Measurements from ENCODE around the gene UGT1A4.

The UGT1A4 gene

DNA sequence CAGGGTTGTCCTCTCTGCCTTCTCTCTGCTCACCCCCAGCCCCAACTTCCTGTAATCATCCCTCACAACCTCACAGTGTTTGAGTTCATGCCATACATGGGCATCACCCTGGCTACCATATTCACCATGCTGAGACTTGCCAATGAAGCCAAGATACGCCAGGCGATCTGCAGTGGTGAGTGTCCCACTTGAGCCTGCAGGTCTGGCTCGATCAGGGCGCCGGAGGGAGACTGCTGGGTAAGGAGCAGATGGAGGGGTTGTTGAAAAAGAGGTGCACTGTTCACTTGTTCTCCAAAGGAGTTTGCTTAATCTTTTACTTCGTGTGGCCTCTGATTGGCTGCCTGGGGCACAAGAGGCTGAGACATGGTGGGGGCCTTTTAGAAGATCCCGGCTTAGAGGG, 74.2 kb downstream of the UGT1A4 start:
- no peak for DNase-seq

DNA sequence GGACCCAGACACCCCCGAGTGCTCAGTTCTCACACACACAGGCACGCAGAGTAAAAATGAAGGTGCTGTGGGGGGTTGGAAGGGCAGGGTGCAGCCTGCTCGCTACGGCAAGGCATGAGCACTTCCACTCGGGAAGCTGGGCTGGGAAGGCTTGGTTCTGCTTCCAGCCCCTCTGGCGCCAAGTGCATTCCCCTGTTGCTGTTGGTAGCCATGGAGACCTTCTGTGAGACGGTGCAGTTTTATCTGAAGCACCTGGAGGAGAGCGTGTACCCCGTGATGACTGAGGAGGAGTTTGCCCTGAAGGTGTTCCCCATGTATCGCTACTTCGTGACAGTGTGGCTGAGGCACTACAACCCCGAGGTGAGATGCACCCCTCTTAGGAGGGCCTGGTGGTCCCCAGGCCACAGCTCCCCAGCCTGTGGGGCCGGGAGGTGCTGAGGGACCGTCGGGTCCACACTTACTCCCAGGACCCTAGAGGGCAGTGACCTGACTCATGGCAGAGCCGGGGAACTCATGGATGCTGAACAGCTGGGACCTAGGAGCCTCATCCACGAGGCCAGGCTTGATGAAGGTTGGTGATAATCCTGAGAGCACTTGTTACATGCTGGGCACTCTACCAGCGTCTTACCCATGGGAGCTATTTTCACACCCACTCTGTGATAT, 75.1 kb downstream of the UGT1A4 start:
- no peak for DNase-seq

DNA sequence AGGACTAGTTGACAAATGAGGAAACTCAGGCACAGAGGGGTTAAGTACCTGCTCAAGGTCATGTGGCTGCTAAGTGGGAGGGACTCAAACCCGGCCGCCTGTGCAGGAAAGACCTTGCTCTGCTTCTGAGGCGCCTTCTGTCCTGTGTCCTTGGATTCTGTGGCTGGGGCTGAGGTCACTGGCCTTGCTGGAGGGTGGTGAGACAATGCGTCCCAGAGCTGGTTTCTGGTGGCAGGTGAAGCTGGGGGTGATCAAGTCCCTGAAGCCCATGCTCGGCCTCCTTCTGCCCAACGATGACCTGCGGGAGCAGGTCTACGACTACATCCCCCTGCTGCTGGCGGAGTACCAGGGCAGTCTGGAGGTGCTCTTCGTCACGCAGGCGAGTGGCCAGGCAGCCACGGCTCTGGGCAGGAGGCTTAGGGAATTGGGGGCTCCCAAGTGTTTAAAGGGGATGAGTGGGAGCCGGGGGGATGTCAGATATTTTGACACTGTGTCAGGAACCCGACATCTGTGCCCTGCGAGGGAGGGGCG, 75.7 kb downstream of the UGT1A4 start:
- no peak for DNase-seq

DNA sequence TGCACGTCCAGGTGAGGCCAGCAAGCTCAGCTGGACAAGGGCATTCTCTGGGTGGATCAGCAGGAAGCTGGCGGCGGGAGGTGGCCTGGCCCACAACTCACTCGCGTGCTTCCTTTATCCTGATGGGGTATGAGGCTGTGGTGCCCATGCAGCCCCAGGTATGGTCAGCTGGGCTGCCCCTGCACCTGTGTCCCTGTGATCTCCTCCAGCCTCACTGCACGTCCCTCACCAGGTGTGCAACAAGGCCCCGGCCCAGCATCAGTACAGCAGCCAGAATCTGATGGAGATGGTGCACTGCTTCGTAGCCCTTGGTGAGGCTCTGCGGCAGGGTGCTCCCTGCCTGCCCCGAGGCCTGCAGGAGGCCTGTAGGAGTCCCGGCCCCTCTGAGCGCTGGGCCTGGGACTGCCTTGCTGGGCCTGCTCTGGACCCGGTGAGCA, 77.2 kb downstream of the UGT1A4 start:
- no peak for DNase-seq

DNA sequence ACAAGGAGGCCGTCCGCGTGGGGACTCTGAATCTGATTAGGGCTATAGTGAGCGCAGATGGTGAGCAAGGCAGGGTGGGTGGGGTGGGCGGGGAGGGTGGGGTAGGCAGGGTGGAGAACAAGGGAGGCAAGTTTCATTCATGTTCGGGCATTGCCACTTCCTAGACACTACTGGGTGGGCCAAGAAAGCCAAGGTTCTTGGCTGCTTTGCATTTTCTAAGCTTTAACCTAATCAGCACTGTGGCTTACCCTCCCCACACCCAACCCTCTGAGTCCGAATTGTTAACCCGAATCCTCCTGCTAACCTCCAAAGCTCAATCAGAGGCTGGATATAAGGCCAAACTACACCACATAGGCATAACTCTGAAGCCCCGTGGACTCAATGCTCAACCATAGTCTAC, 77.7 kb downstream of the UGT1A4 start:
- DNase-seq, result no peak

DNA sequence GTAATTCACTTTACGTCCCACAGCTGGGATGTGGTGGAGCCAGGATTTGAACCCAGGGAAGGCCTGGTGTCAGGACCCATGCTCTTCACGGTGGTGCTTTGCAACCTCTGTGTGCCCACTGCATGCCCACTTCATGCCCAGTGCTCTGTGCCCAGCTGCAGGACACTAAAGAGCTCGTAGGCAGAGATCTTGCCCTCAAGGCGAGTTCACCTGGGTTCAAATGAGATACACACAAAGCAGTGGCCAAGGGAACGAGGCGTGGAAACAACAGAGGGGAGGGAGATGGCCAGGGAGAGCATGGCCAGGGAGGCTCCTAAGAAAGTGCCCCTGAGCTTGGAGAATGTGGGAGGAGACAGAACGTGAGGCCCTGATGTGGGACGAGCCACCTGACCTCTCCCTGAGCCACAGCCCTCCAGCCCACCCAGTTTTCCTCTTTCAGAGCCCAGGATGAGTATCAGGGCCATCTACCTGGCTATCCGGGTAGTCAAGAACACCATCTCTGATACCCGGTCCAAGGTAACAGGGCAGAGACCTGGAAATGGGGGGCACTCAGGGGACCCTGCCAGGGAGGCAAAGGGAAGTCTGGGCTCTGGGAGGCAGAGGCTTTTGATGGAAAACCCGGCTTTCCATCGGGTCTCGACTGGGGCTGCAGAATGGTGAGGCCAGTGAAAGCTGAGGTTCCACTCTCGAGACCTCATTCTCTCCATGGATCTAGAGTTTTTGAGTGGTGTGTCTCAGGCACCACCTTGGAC, 80.0 kb downstream of the UGT1A4 start:
- DNase-seq, result no peak

DNA sequence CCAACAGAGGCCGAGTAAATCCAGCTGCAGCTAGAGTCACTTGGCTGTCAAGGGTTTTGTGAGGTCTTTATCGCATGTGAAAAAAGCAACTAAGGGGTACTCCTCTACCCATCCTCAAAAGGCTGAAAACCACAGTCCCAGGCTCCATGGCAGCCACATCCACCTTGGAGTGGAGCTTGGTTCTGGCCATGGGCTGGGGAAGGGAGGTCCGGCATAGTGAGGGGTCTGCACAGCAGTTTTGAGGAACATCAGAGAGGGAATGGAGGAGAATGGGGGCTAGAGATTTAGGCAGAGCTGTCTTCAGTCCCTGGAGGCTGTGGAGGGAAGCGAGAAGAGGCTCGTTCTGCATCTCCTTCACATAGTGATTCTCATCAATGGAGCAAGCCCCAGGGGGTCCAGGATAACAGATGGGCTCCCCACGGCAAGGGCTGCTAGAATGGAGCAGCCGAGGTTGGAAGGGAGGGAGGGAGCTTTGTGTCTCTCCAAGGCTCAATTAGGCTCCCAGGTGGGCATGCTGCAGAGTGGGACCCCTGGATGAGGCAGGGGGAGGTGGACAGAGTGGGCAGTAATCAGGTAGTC, 80.6 kb downstream of the UGT1A4 start:
- DNase-seq, result no peak

DNA sequence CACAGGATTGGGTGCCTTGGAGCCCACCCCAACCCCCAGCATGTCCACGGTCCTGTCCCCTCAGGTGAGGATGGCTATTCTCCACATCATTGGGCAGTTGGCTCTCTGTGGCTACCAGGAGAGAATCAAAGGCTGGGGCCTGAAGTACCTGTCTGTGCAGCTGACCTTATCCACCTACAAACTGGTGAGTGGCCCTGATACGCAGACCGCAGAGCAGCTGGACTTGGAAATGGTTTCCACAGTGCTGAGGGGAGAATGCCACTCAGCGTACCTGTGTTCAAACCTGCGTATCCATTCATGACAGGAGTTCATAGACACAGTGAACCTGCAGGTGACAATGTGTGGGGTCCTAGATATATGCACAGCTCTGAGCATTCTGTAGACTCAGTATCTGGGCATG, 81.2 kb downstream of the UGT1A4 start:
- no peak for DNase-seq

DNA sequence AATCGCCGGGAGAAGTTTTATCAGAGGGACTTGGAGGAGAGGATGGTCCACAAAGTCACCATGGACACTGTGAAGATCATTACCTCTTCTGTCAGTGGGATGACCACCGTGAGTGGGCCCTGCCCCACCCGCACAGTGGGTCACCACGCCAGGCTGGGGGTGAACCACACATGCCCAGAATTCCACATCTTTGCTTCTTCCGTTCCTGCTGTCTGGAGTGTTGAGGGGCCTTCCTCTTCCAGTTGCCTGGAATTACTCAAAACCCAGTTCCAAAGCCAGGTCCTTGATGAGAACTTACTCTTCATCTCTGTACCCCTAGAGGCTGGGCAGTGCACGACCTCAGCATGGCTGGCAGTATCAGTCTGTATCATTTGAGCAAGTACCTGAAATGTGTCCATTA, 81.7 kb downstream of the UGT1A4 start:
- DNase-seq, result no peak

DNA sequence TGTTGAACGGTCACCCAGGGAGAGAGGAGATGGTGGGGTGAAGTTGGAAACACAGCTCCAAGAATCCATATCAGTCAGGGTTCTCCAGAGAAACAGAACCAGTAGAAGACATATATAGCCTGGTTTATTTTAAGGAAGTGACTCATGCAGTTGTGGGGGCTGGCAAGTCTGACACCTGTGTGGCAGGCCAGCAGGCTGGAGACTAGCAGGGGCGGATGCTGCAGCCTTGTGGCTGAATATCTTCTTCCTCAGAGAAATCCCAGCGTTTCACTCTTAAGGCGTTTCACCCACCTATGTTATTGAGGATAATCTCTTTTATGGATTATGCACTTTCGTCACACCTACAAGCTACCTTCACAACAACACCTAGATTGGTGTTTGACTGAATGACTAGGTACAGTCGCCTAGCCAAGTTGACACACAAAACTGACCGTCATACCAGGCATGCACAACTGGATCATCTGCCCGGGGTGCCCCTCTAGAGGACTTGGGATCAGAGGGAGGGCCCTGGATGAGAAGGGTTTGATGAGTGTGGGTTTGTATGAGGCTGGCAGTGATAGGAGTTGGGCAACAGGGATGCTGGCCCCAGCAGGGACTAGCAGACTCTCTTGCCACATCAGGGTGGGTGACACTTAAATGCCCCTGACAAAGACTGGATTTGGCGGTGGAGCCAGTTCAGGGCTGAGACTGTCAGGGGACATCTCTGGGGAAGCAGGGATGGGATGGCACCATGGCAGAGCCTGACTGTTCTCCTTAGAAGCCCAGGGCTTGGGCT, 83.0 kb downstream of the UGT1A4 start:
- no peak for DNase-seq

DNA sequence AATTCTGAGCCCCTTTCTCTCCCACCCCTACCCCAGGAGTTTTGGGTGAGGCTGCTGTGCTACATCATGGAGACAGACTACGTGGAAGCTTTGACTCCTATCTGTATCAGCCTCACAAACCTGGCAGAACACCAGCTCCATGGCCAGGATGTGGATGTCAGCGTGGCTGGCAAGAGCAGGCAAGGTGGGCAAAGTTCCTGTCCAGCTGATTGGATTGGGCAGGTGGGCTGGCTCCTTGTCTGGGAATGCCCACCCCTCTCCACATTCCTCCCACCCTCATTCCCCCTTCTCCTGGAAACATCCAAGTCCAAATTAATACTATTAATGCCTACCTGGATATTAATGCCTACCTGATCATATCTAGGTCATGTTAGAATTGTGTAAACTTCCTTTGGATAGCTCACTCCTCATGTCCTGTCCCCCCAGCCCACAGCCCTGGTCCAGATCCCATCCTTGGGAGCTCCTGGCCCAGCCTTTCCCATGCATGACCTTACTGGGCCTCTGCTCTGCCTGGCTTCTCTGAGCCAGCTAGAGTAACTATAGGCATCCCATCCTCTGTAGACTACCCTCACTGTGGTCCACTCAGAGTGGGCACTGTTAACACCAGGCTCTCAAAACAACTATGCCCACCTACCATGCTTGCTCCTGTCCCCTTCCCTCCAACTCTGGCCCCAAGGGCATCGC, 83.7 kb downstream of the UGT1A4 start:
- no peak for DNase-seq

DNA sequence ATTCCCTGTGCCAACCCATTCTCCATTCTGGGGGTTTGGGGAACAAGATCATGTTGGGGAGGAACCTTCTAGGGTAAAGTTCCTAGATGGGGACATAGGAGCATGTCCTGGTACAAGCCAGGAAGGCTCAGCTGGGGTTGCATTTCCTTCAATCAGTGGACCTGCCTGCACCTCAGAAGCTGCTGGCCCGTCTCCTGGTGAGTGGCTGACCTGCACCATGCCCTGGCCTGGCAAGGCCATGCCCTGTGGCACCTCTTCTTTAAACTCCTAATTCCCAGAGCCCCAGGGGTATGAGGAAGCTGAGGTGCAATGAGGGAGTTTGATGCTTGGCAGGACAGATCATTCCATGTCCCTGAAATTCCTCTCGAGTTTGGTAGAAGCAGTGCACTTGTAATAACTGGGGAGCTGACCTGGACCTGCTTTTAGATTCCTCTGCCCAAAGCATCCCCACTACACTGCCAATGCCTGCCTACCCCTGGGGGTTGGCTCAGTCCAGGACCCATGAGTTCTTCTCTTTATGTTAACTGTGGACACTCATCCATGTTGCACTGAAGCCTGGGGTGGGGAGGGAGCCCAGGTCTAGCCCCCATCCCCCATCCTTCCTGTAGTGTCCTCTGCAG, 84.9 kb downstream of the UGT1A4 start:
- no peak for DNase-seq

DNA sequence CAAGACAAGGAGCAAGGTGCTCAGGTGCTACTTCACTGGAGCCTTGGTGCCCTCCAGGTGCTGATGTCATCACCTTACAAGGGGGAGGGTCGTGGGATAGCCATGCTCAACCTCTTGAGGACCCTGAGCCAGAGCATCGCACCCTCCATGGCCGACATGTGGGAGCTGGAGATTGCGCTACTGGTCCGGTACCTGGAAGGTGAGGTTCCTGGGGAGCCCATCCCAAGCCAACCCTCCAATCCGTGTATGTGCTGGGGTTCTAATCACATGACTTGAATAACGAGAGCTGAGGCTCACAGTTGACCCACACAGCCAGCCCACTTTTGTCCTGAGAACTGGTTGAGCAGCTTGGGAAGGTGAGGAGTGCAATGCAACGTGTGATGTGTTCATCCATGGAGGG, 85.5 kb downstream of the UGT1A4 start:
- no peak for DNase-seq

DNA sequence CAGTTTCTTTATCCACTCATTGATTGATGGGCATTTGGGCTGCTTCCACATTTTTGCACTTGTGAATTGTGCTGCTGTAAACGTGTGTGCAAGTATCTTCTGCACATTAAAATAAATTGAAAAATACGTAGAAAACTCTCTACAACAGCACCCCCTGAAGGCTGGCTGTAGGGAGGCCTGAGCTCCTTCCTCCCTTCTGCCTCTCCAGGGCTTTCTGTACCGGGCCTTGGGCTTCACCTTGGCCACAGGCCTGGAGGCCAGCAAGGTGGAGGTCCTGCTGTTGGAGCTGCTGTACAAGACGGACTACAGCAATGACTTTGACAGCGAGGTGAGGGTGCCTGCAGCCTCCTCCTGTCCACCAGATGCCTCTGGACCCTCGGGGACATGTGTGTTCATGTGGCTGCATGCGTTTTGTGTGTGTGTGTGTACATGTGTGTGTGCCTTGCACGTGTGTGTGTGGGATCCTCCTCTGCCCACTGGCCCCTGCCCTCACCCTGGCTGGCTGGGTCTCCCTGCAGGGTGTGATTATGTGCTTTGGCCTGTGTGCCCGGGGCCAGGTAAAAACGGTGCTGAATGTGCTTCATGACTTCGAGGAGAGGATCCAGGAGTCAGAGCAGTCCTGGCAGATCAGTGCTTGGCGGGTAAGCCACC, 88.8 kb downstream of the UGT1A4 start:
- no peak for DNase-seq

DNA sequence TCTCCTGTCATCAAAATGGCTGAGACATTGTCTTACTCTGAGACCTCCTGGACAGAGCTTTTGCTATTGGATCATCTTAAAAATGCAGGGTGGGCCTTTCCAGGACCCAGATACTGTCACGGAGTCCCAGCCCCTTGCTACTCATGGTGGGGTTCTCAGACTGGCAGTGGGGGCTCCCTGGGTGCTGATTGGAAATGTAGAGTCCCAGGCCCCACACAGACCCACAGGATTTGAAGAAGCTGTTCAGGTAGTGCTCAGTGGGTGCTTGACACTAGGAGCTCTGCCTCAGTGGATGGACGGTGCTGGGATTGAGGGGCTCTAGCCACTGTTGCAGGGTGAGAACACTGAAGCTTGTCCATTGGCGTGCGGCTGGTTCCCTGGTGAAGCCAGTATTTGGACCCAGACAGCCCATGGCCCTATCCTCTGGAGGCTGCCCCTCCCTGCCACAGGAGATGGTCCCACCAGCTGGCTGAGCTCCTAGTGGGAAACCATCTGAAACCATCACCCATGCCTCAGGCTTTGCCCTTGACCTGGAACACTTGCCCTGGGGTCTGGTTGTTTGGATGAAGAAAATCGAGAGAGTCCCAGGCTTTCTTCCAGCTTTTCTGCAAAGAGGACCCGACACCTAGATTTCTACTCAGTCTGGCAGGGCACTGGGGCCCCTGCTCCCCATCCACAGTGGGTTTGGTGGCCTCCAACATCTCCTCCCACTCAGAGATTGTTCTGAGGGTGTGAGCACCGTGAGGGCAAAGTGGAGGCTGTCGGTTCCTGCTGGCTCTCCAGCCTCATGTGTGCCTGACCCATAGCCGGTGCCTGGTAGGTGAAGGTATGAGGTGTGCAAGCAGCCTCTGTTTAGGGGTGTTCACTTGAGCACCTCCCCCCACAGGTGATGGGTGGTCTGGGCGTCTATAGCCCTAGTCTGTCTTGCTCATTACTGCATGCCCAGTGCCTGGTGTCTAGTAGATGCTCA, 89.7 kb downstream of the UGT1A4 start:
- DNase-seq, result no peak

DNA sequence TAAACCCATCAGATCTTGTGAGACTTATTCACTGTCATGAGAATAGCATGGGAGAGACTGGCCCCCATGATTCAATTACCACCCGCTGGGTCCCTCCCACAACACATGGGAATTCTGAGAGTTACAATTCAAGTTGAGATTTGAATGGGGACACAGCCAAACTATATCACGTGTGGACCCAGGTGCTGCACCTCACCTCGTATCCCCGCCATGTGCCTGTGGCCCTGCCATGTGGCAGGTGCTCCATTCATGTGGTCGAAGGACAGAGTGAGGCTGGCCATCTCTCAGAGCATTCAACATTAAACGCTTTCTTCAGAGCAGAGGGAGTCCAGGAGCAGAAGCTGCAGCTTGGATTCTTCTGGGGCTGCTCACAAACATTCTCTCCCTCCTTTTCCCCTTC, 91.8 kb downstream of the UGT1A4 start:
- DNase-seq, result no peak

DNA sequence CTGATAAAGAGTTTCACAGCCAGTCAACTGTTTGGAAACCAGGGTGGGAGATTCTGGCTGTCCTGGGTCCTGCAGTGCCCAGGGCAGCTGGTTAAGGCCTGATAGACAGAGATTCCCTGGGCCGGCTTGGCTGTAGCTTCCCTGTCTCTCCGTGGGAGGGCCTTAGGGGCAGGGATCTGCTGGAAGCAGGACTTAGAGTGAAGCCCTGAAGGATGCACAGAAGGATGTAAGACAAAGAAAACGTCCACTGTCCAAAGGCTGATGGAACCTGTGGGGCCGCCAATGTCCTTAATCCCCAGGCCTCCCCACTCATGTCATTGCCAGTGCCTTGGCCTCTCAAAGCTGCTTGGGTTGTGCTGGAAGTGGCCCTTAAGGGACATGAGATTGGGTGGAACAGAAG, 92.6 kb downstream of the UGT1A4 start:
- no peak for DNase-seq

DNA sequence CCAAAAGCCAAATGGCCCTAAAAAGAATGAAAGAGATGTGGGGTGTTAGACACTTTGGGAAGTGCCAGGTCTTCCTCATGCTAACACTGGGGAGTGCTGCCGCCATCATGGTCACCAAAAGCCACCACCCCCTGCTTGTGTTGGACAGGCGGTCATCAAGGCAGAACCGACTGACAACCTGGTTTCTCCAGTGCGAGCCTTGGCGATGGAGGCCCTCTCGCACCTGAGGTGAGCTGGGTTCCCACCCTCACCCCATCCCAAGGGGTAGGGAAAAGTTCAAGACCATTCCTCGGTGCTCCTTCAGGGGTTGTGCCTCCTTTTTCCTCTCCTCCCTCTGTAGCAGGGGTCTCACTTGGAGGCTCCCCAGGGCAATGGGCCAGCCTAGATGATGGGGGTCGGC, 93.2 kb downstream of the UGT1A4 start:
- no peak for DNase-seq

DNA sequence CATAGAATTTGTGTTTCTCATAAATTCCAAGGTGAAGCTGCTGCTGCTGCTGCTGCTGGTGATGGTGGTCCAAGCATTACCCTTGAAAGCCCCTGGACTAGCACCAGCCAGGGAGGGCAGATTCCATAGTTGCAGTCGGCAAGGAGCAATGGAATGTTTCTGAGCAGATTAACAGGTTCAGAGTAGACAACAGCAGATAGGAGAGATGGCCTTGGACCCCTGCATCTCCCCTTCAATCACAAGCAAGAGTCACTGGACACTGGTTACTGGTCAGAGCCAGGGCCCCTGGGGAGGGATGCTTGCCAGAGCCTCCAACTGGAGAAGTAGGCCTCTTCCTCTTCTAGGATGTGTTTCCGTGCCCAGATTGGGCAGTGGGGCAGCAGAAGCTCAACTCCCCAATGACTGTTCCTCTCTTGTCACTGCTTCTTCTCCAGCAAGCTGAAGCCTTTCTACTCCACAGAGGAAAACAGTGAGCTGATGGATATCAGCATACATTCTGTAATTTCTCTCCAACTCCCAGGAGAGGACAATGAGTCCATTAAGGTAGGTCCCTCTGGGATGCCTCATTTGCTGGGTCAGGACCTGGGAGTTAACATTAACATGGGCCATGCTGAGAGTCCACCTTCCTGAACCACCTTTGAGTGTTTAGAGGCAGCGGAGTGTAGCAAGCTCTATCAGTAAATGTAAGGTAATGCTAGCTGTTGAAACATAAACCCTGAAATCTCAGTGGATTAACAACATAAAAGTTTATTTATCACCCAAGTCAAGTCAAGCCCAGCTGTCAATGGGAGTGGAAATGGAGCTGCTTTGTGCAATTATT, 94.9 kb downstream of the UGT1A4 start:
- no peak for DNase-seq
